HepG2 (cell line): ENCODE measurements around the gene GNA14. TPM values are rescaled to one million over a fixed set of nuclear protein-coding genes. Genes with fewer than 3 reads are reported as not detected.

Experiments
- ASH2L ChIP-seq: fragments of 300-600, 200-600 bp; sonication (generic); IDR thresholded peaks from 2 replicates; pipeline ENCODE4 v1.7.0; 2017; ENCODE audit warnings: low read depth, mild to moderate bottlenecking, moderate library complexity, mixed read lengths, low read length; ENCODE audit not compliant: insufficient read length
- CEBPB ChIP-seq: IDR thresholded peaks from 2 replicates; pipeline ENCODE4 v1.6.1; 2011; ENCODE audit warnings: low read depth, low read length, improper control_type of control experiment, borderline replicate concordance
- E2F1 ChIP-seq: sonication (generic); formaldehyde crosslinking; IDR thresholded peaks from 2 replicates; pipeline ENCODE4 v1.5.0; 2020; ENCODE audit warnings: missing genetic modification reagents
- HINFP ChIP-seq: sonication (generic); formaldehyde crosslinking; IDR thresholded peaks from 2 replicates; pipeline ENCODE4 v1.4.0; 2020; ENCODE audit warnings: low read depth, mild to moderate bottlenecking, missing genetic modification reagents
- MAFF ChIP-seq: IDR thresholded peaks from 2 replicates; pipeline ENCODE4 v1.6.1; 2011; ENCODE audit warnings: low read depth, low read length, improper control_type of control experiment
- MBNL3 ChIP-seq: fragments of 250-450 bp; sonication (Bioruptor Pico); conservative IDR thresholded peaks from 2 replicates; pipeline ENCODE4 v1.8.0; 2022; ENCODE audit warnings: mild to moderate bottlenecking, inconsistent platforms
- PITX1 ChIP-seq: sonication (generic); formaldehyde crosslinking; IDR thresholded peaks from 2 replicates; pipeline ENCODE4 v1.5.1; 2020; ENCODE audit warnings: mild to moderate bottlenecking, missing genetic modification reagents
- SNAPC2 ChIP-seq: sonication (generic); formaldehyde crosslinking; IDR thresholded peaks from 2 replicates; pipeline ENCODE4 v1.8.1; 2022; ENCODE audit warnings: mild to moderate bottlenecking, missing genetic modification reagents
- SOX13 ChIP-seq, 3 experiments: fragments of 450-650 bp in 1 of 3; sonication (generic) in 1 of 3; formaldehyde crosslinking in 1 of 3; IDR thresholded peaks in 2 of 3; conservative IDR thresholded peaks in 1 of 3; 2 replicates each; pipeline versions ENCODE4 v1.5.0 to v1.6.1; 2016 to 2020; ENCODE audit warnings: antibody characterized with exemption in 1 of 3, mild to moderate bottlenecking in 1 of 3, missing compliant biosample characterization in 1 of 3, missing genetic modification reagents in 1 of 3, moderate library complexity in 1 of 3
- SP140L ChIP-seq: sonication (generic); formaldehyde crosslinking; IDR thresholded peaks from 2 replicates; pipeline ENCODE4 v1.4.0; 2020; ENCODE audit warnings: missing genetic modification reagents, borderline replicate concordance
- THAP11 ChIP-seq: IDR thresholded peaks from 2 replicates; pipeline ENCODE4 v1.6.1; 2016; ENCODE audit warnings: missing biosample characterization, missing genetic modification reagents
- ZNF232 ChIP-seq: sonication (generic); formaldehyde crosslinking; IDR thresholded peaks from 2 replicates; pipeline ENCODE4 v1.4.0; 2020; ENCODE audit warnings: missing genetic modification reagents, borderline replicate concordance
- ZNF331 ChIP-seq: sonication (generic); formaldehyde crosslinking; IDR thresholded peaks from 2 replicates; pipeline ENCODE4 v1.4.0; 2020; ENCODE audit warnings: missing genetic modification reagents
- ZNF484 ChIP-seq: sonication (generic); formaldehyde crosslinking; IDR thresholded peaks from 2 replicates; pipeline ENCODE4 v1.5.1; 2020; ENCODE audit warnings: mild to moderate bottlenecking, low read depth, missing genetic modification reagents, borderline replicate concordance
- ZNF7 ChIP-seq: IDR thresholded peaks from 2 replicates; pipeline ENCODE4 v1.6.1; 2016; ENCODE audit warnings: missing biosample characterization, missing genetic modification reagents
- ZNF780A ChIP-seq: sonication (generic); formaldehyde crosslinking; IDR thresholded peaks from 2 replicates; pipeline ENCODE4 v1.8.0; 2022; ENCODE audit warnings: mild to moderate bottlenecking, missing genetic modification reagents, moderate library complexity
- polyA plus RNA-seq, 8 experiments: library from polyadenylated mRNA; depleted of rRNA in 3 of 8; stranded (reverse) in 7 of 8; unstranded in 1 of 8; fragments of >200 nt; fragmentation: Illumina TruSeq in 4 of 8; extraction: Trizol in 4 of 8; gene quantifications; 2 replicates each; pipeline versions ENCODE4 v1.2.1 to v1.2.3, GENCODE V29; 2011 to 2016; ENCODE audit warnings: low read depth in 4 of 8, missing spikeins in 1 of 8, mixed read lengths in 1 of 8; ENCODE audit not compliant: insufficient read depth in 1 of 8
- total RNA-seq, 5 experiments: library from RNA; depleted of rRNA; stranded (reverse); fragments of >200 nt; fragmentation: Illumina TruSeq; extraction: Trizol; gene quantifications; 2 replicates each; pipeline ENCODE4 v1.2.3, GENCODE V29; 2016; ENCODE audit warnings: low read depth in 1 of 5
- TF ChIP-seq, protein P1 (sequence below): IDR thresholded peaks from 2 replicates; pipeline ENCODE4 v1.6.1; 2016; ENCODE audit warnings: low read depth, missing genetic modification reagents, missing compliant biosample characterization
- TF ChIP-seq, protein P2 (sequence below): IDR thresholded peaks from 2 replicates; pipeline ENCODE4 v1.6.1; 2016
- TF ChIP-seq, protein P3 (sequence below): sonication (generic); formaldehyde crosslinking; IDR thresholded peaks from 2 replicates; pipeline ENCODE4 v1.4.0; 2020; ENCODE audit warnings: missing genetic modification reagents, mild to moderate bottlenecking, borderline replicate concordance

Gene GNA14
- total and polyA plus RNA-seq, 2 of the 13 experiments (the other 11 are each of a cell fraction or from before 2014, with no cell fraction given): not detected

DNA sequence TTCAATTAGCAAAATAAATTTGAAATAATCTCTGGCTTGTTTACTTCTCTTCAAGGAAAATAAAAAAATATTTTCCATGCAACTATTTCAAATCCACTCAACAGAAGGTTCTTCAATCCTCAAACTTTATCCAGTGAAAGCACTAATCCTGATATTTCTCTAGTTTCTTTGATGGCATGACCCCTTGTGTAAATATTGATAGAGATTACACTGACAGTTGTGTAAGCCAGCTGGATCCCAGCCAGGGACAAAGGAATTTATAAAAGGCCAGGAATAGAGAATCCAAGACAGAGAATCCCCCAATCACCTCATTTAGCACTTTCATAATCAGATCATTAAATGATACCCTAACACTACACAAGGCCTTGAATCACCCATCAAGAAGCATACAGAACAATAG, 135.2 kb downstream of the GNA14 start (continued):
- TF ChIP-seq SNAPC2: no peak
- no peak for TF ChIP-seq ASH2L
- no peak for TF ChIP-seq E2F1 (CRISPR knock-in tag)
- TF ChIP-seq ZNF7 (CRISPR knock-in tag): peak; percentile 97
- TF ChIP-seq, protein P1, sequence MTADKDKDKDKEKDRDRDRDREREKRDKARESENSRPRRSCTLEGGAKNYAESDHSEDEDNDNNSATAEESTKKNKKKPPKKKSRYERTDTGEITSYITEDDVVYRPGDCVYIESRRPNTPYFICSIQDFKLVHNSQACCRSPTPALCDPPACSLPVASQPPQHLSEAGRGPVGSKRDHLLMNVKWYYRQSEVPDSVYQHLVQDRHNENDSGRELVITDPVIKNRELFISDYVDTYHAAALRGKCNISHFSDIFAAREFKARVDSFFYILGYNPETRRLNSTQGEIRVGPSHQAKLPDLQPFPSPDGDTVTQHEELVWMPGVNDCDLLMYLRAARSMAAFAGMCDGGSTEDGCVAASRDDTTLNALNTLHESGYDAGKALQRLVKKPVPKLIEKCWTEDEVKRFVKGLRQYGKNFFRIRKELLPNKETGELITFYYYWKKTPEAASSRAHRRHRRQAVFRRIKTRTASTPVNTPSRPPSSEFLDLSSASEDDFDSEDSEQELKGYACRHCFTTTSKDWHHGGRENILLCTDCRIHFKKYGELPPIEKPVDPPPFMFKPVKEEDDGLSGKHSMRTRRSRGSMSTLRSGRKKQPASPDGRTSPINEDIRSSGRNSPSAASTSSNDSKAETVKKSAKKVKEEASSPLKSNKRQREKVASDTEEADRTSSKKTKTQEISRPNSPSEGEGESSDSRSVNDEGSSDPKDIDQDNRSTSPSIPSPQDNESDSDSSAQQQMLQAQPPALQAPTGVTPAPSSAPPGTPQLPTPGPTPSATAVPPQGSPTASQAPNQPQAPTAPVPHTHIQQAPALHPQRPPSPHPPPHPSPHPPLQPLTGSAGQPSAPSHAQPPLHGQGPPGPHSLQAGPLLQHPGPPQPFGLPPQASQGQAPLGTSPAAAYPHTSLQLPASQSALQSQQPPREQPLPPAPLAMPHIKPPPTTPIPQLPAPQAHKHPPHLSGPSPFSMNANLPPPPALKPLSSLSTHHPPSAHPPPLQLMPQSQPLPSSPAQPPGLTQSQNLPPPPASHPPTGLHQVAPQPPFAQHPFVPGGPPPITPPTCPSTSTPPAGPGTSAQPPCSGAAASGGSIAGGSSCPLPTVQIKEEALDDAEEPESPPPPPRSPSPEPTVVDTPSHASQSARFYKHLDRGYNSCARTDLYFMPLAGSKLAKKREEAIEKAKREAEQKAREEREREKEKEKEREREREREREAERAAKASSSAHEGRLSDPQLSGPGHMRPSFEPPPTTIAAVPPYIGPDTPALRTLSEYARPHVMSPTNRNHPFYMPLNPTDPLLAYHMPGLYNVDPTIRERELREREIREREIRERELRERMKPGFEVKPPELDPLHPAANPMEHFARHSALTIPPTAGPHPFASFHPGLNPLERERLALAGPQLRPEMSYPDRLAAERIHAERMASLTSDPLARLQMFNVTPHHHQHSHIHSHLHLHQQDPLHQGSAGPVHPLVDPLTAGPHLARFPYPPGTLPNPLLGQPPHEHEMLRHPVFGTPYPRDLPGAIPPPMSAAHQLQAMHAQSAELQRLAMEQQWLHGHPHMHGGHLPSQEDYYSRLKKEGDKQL (CRISPR knock-in tag): peak; percentile 55; the same call in 1 of the 2 replicates
- no peak for TF ChIP-seq HINFP (CRISPR knock-in tag)
- TF ChIP-seq, protein P2, sequence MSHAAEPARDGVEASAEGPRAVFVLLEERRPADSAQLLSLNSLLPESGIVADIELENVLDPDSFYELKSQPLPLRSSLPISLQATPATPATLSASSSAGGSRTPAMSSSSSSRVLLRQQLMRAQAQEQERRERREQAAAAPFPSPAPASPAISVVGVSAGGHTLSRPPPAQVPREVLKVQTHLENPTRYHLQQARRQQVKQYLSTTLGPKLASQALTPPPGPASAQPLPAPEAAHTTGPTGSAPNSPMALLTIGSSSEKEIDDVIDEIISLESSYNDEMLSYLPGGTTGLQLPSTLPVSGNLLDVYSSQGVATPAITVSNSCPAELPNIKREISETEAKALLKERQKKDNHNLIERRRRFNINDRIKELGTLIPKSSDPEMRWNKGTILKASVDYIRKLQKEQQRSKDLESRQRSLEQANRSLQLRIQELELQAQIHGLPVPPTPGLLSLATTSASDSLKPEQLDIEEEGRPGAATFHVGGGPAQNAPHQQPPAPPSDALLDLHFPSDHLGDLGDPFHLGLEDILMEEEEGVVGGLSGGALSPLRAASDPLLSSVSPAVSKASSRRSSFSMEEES (CRISPR knock-in tag): peak; percentile 49; the same call in 1 of the 2 replicates
- no peak for TF ChIP-seq SP140L (CRISPR knock-in tag)
- no peak for TF ChIP-seq ZNF780A (CRISPR knock-in tag)
- peak; percentile 43; the same call in 1 of the 2 replicates for TF ChIP-seq THAP11
- peak; percentile 37; the same call in 1 of the 2 replicates for TF ChIP-seq ZNF331 (CRISPR knock-in tag)
- TF ChIP-seq CEBPB: peak; percentile 86
- TF ChIP-seq PITX1 (CRISPR knock-in tag): peak; percentile 97
- TF ChIP-seq SOX13 (IDR thresholded peaks at IDR 0.05): peak; percentile 51; the same call in 1 of the 2 replicates
- peak in 1 of 2 experiments; percentile 91; a peak in 2 of 4 replicates for TF ChIP-seq SOX13 (CRISPR knock-in tag; conservative IDR thresholded peaks at IDR 0.05 in 1 of 2, IDR thresholded peaks at IDR 0.05 in 1 of 2)
- no peak for TF ChIP-seq MAFF
- no peak for TF ChIP-seq MBNL3 (CRISPR knock-in tag)
- no peak for TF ChIP-seq ZNF484 (CRISPR knock-in tag)
- no peak for TF ChIP-seq ZNF232 (CRISPR knock-in tag)
- TF ChIP-seq, protein P3, sequence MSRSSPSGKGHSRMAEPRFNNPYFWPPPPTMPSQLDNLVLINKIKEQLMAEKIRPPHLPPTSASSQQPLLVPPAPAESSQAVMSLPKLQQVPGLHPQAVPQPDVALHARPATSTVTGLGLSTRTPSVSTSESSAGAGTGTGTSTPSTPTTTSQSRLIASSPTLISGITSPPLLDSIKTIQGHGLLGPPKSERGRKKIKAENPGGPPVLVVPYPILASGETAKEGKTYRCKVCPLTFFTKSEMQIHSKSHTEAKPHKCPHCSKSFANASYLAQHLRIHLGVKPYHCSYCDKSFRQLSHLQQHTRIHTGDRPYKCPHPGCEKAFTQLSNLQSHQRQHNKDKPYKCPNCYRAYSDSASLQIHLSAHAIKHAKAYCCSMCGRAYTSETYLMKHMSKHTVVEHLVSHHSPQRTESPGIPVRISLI (CRISPR knock-in tag): no peak
